Femur (tissue), 1 donor: ENCODE measurements around the gene STK10.
"Not testable (repeated sequence)": the region's sequence is repeated elsewhere in the genome, so short reads cannot be mapped to it uniquely, and the experiment has no call there.

Experiments
- DNase-seq: peaks from one replicate; pipeline ENCODE4 v3.0.0-alpha.2; 2017

STK10 gene

DNA sequence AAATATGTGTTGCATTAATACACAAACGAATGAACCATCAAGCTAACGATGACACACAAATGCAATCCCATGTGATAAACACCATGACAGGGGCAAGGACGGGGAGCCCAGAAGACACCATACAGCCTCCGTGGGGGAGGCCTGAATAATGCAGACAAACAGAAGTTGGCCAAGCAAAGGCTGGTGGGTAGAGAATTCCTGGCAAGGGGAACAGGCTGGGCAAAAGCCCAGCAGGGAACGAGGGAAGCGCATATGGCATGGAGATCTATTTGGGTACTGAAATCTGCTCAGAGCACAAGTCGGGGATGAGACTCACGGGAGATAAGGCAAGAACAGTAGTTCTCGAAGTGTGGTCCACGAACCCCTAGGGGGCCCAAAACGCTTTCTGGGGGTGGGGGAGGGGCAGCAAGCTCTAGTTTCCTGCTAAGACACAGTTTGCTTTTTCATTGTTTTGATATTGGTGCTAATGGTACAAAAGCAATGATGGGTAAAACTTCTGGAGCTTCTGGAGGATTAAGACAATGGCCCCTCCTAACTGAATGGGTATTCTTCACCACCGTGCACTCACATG is 138.7 kb downstream of the STK10 start:
- no peak for DNase-seq

DNA sequence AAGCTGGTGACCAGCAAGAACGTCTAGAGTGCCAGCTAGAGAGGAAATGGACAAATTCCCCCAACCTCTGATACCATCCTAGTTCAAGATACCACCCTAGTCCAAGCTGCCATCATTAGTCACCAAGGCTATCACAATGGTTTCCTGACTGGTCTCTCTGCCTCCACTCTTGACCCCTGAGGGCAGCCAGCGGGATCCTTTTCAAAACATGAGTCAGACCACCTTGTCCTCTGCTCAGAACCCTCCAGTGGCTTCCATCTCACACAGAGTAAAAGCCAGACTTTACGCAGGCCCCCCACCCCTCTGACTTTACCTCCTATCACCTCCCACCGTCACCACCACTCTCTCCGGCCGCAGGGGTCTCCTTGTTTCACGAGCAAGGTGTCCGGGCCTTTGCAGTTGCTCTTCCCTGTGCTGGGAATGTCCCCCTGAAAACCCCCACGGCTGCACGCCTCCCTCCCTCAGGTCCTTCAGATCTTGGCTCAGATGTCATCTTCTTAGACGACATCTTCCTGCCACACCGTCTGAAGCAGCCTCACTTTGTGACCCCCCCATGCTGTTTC is 139.4 kb downstream of the STK10 start:
- no peak for DNase-seq

DNA sequence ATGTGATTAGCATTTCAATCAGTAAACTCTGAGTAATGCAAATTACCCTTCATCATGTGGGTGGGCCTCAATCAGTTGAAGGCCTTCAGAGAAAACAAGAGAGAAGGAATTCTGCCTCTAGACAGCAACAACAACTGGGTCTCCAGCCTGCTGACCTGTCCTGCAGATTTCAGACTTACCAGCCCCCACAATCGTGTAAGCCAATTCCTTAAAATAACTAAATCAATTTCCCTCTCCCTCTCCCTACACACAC is 139.9 kb downstream of the STK10 start:
- no peak for DNase-seq

DNA sequence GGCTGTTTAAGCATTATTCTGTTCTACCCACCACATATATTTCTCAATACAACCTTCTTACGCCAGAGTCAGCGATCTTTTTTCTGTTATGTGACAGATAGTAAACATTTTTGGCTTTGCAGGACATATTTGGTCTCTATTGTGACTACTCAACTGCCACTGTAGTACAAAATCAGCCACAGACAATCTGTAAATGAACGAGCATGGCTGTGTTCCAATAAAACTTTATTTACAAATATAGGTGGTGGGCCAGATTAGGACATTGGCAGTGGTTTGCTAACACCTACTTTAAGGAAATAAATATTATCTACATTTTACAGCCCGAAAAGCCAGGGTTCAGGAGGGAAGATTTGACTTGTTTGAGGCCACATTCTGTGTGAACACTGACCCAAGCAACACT is 141.4 kb downstream of the STK10 start:
- DNase-seq: no peak

GRCh38 chr5:172045315-172045632 is 142.8 kb downstream of the STK10 start:
- DNase-seq: no peak

DNA sequence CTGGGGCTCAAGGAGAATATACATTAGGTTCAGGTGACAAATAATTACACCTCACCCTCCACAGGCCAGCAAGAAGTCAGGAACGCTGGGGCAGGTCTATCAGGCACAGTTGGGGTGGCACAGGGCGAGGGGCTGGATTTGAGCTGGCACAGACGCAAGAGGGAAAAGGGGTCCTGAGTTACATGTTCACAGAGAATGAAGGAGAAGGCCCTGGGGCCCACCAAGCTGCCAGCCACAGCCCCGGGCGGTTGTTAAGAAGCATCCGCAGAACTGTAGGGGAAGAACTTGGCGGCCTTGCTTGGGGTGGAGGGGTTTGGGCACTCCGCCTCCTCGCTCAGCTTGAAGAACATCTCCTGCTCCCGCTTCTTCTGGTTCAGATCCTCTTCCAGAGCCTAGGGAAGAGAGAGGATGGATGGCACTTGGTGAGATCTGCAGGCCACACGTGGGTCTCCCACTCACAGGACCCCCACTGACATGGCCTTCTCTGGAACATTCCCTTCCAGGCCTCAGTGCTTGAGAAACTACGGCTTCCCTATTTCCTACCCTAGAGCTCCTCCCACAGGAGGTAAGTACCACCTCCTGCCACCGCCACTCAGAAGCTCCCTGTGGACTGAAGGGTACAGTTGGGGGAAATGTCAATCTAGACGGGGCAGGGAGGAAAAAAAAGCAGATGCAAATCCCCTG is 143.3 kb downstream of the STK10 start:
- DNase-seq: no peak

DNA sequence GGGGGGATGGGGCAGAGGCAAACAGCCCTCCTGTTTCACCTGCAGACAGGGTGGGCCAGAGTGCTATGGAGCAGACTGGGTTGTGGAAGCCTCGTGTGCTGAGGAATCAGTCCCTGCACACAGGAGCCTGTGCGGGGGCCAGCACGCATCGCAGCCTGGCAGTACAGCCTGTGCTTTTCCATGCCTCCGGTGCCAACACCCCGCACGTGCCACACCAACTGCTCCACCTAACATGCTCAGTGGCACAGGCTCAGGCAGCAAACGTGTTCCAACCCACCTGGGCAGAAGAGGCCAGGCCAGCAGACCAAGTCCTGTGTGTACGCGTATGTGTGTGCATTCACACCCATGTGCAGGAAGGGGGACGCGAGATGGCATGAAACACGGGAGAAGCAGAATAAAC is 144.2 kb downstream of the STK10 start:
- DNase-seq: no peak

- DNase-seq: no peak
Observed at GRCh38 chr5:172042183-172042582, 145.8 kb downstream of the STK10 start.

DNA sequence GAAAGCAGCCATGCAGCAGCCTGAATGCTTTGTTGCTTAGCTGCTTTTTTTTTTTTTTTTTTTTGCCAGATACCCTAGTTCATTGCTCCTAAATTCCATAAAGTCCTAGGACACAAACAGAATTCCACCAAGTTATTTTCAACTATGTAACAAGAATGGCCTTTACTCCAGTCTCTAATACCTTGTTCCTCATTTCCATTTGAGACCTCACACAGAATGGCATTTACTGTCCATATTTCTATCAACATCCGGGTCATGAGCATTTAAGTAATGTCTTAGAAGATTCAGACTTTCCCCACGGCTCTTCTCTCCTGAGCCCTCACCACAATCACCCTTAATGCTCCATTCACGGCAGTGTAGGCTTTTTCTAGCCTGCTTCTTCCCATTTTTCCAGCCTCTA is 149.9 kb downstream of the STK10 start:
- no peak for DNase-seq

DNA sequence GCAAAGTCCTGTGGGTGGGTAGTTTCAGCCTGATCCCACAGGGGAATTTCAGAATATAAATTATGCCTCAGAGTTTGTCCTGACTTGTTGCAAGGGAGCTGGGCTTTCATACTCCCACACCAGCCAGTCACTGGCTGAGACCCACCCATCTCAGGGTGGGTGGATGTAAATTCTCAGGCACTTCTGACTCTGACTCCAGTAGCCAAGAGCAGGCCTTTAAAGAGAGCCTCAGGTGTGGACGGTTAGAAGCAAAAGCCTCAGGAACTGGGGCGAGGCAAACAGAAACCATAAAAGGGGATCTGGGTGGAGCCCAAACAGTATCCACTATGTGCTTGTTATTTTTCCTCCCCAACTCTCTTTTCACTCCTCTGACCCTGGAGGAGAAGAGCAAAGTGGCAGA is 153.0 kb downstream of the STK10 start:
- DNase-seq: no peak

DNA sequence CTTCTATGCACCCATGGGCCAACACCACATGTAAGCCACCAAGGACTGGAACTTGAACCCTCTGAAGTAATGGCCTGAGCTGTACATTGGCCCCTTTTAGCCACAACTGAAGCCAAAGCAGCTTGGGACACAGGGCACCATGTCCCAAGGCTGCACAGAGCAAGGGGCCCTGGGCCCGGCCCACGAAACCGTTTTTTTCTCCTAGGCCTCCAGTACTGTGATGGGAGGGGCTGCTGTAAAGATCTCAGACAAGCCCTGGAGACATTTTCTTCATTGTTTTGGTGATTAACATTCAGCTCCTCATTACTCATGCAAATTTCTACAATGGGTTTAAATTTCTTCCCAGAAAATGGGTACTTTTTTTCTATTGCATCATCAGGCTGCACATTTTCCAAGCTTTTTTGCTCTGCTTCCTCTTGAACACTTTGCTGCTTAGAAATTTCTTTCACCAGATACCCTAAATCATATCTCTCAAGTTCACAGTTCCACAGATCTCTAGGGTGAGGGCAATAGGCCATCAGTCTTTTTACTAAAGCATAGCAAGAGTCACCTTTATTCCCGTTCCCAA is 156.0 kb downstream of the STK10 start:
- DNase-seq: no peak

- no peak for DNase-seq
Observed at GRCh38 chr5:172029876-172030275, 158.1 kb downstream of the STK10 start.

DNA sequence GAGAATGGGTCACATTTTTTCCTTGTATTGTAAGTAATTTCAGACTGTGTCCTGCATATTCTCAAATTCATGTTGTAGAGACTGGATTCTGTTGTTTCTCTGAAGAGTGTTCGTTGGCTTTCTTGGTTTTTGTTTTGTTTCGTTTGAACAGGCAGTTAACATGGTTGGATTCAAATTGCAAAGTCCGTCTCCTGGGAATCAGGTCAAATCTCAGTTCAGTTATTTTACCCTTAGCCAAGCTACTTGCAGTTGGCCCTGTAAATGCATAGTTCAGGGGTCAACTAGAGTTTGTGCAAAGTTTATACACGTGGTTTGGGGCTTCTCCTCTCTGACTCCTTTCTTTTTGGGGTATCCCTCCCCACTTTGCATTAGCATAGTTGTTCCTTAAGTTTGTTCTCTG is 159.9 kb downstream of the STK10 start:
- no peak for DNase-seq

- DNase-seq: not testable (repeated sequence)
Observed at GRCh38 chr5:172020110-172020786, 167.8 kb downstream of the STK10 start.

- no peak for DNase-seq
Observed at GRCh38 chr5:172015346-172015745, 172.7 kb downstream of the STK10 start.

- DNase-seq: no peak
Observed at GRCh38 chr5:172010278-172010677, 177.7 kb downstream of the STK10 start.

DNA sequence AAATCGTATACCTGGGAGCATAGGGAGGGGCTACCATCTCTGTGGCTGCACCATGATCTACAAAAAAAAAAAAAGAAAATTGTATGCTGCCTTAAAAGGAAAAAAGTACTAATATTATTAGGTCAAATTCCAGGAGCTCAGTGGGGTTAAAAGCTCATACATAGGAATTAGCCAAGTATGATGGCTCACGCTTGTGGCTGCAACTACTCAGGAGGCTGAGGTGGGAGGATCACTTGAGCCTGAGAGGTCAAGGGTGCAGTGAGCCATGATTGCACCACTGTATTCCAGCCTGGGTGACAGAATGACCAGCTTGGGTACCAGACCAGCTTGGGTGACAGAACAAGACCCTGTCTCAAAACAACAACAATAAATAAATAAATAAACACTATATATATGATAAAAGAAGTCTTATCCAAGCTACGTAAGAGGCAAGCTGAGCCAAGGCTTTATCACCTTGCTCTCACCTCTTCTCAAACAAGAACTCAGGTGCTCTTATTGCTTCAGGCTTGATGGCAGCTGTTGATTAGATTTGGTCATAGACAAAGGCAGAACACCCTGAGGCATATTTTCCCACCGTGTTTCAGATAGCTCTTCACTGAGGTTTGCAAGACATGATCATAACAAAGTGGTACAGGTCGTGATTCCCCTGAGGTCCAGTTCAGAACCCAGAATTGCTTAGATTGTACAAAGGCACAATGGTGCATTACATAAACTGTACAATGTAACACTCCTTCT is 178.3 kb downstream of the STK10 start:
- DNase-seq: no peak

DNA sequence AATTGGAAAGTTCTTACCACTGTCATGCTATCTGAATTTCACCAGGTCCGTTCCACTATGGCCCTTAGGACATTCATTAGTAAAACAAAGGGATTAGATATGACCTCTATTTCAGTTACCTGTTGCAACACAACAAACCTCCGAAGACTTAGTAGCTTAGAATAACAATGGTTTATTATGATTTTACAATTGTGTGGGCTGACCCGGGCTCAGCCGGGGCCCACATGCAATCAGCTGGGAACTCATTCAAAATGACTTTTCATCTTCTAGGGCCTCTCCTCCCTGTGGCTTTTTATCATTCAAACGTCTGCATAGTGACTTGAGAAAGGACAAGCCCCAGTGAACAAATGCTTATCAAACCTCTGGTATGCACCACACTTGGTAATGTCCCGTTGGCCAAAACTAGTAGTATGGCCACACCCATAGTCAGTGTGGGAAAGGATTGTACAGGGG is 179.3 kb downstream of the STK10 start:
- DNase-seq: no peak

DNA sequence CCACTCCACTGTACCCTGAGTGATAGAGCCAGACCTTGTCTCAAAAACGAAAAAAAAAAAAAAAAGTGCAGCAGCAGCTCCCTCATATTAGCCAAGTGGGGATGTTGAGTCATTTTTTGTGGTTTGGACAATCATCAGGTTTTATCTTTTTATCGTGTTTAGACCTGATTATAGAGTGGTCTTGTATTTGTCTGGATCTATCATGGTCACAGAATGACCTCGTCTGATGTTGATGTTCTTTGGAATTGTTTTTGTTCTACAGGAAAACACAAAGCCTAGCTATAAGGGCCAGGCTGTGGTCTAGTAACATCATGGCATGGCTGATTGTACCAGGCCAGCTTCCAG is 179.9 kb downstream of the STK10 start:
- DNase-seq: no peak

DNA sequence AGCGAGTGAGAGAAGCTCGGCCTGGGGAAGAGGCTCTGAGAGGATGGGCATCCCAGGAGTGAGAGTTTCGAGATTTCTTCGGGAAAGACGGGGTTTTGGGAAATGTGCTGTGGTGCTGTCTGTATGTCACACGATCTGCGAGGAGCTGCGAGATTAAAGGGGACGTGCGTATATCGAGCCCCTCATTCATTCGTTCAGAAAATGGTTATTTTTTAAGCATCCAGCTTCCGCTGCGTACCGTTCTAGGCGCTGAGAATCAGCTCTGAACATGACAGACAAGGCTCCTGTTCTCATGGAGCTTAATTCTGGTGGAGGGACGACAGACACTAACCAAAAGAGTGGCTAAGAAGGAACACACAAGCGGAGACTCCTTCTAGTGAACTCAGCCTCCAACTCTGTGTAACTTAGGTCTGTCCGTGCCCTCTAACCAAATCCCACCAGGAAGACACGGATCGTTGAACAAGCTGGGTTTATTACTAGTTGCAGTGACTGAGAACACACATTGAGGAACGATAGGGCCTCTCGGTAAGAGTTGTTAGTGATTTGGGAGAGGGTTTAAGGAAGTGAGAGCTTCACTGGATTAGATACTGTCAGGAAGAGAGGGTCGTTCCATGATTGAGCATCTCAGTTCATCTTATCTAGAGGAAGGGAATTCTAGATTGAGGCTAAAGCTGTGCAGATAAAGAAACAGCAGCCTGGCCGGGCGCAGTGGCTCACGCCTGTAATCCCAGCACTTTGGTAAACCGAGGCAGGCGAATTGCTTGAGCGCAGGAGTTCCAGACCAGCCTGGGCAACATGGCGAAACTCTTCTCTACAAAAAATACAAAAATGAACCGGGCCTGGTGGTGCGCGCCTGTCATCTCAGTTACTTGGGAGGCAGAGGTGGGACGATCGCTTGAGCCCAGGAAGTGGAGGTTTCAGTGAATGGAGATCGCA is 180.6 kb downstream of the STK10 start:
- DNase-seq: no peak

GRCh38 chr5:172006321-172007174 is 181.5 kb downstream of the STK10 start, which contains the start of gene FBXW11:
TSS of gene FBXW11 (minus strand) at chr5:172006638. CDS start at chr5:172006502, 136 bp downstream.
- DNase-seq: peak; percentile 97
